ENCODE measurements around the gene TPST1.
"Not testable (repeated sequence)": the region's sequence is repeated elsewhere in the genome, so short reads cannot be mapped to it uniquely, and the experiment has no call there.

DNA sequence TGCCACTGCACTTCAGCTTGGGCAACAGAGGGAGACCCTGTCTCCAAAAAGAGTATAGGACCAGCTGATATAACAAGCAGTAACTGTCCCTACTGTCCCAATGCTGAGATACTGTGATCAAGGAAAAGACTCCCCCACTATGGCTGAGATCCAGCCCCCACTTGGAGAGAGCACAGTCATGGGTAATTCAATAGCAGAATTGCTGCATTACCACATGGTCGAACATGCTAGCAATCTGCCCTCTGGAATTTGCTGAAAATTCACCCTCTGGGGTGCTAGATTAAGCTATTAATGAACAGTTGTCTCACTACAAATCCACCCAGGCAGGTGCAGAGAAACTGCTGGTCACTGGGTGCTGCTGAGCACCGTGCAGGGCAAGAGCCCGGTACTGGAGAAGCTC lies 196.8 kb downstream of the TPST1 start:
- TF ChIP-seq, protein P1, sequence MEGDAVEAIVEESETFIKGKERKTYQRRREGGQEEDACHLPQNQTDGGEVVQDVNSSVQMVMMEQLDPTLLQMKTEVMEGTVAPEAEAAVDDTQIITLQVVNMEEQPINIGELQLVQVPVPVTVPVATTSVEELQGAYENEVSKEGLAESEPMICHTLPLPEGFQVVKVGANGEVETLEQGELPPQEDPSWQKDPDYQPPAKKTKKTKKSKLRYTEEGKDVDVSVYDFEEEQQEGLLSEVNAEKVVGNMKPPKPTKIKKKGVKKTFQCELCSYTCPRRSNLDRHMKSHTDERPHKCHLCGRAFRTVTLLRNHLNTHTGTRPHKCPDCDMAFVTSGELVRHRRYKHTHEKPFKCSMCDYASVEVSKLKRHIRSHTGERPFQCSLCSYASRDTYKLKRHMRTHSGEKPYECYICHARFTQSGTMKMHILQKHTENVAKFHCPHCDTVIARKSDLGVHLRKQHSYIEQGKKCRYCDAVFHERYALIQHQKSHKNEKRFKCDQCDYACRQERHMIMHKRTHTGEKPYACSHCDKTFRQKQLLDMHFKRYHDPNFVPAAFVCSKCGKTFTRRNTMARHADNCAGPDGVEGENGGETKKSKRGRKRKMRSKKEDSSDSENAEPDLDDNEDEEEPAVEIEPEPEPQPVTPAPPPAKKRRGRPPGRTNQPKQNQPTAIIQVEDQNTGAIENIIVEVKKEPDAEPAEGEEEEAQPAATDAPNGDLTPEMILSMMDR (optimal IDR thresholded peaks at IDR 0.05 in 1 of 3, IDR thresholded peaks at IDR 0.05 in 1 of 3, conservative IDR thresholded peaks at IDR 0.05 in 1 of 3; ENCODE audit: extremely low read depth in 1 of 3, insufficient read depth in 2 of 3, low read length in 3 of 3): not testable (repeated sequence)
- not testable (repeated sequence) for TF ChIP-seq EZH2 (IDR thresholded peaks at IDR 0.05; ENCODE audit: low read length)

Data from keratinocyte (primary cell).